ENCODE data around the gene DGKH. TPM values are rescaled to one million over a fixed set of nuclear protein-coding genes. Genes with fewer than 3 reads are reported as not detected.
A peak's percentile ranks its signal among the peaks of the same experiment; 100 is the strongest.

The DGKH gene
- total and polyA plus RNA-seq, 10 of the 15 experiments (the other 5 are each of a cell fraction or from before 2014, with no cell fraction given): 1.3 to 15.2 (median 7.3) TPM

DNA sequence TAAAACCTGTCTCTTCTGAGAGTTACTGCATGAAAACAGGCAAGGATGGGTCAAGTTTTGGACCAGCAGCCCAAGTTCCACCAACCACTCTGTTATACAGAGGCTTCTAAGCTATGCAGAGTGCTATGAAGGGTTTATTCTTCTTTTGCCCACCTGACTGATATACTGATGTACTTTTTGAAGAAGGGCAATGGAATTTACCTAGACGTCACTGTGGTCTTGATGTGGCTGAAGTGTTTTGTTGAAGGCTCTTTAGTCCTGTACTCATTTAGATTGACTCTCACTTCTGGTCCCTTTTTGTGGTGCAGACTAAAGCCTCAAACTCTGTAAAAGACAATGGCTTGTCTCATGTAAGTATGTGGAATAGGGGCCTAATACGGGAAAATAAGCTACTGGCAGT, 92.0 kb downstream of the DGKH start (continued):
- TF ChIP-seq HCFC1 (IDR thresholded peaks at IDR 0.05; ENCODE audit: low read length) (no peak), PRDM15 (CRISPR knock-in tag; IDR thresholded peaks at IDR 0.05) (no peak), SP1 (IDR thresholded peaks at IDR 0.05; ENCODE audit: low read depth, low read length) (no peak), EZH2 (IDR thresholded peaks at IDR 0.05; ENCODE audit: borderline replicate concordance, control insufficient read depth, low read depth, low read length) (no peak), IKZF2 (IDR thresholded peaks at IDR 0.05) (no peak), ZBTB11 (CRISPR knock-in tag; IDR thresholded peaks at IDR 0.05) (no peak), TCF7 (IDR thresholded peaks at IDR 0.05; ENCODE audit: borderline replicate concordance) (peak; percentile 87), PAX5 (IDR thresholded peaks at IDR 0.05; ENCODE audit: borderline replicate concordance, low read depth, low read length) (no peak), RUNX3 (IDR thresholded peaks at IDR 0.05; ENCODE audit: low read length) (peak; percentile 92), CEBPB (IDR thresholded peaks at IDR 0.05; ENCODE audit: borderline replicate concordance in 1 of 2, low read depth in 2 of 2, low read length in 2 of 2) (no peak), ETV6 (conservative IDR thresholded peaks at IDR 0.05 in 1 of 2, IDR thresholded peaks at IDR 0.05 in 1 of 2; ENCODE audit: borderline replicate concordance in 1 of 2, low read depth in 1 of 2) (no peak), MXI1 (IDR thresholded peaks at IDR 0.05; ENCODE audit: low read depth, low read length) (no peak), CBFB (IDR thresholded peaks at IDR 0.05; ENCODE audit: low read depth) (0 out of 2 replicates have a peak, but pooled peaks have one; percentile 53), POU2F2 (IDR thresholded peaks at IDR 0.05; ENCODE audit: borderline replicate concordance, low read depth, low read length) (peak; percentile 18; the same call in 1 of the 3 replicates), IRF3 (IDR thresholded peaks at IDR 0.05) (no peak), MTA2 (IDR thresholded peaks at IDR 0.05; ENCODE audit: low read depth) (peak; percentile 63), JUND (IDR thresholded peaks at IDR 0.05; ENCODE audit: low read depth, low read length) (no peak), CREM (IDR thresholded peaks at IDR 0.05; ENCODE audit: low read depth) (peak; percentile 86), NFIC (IDR thresholded peaks at IDR 0.05; ENCODE audit: low read depth, low read length) (peak; percentile 56; the same call in 1 of the 2 replicates), EP300 (IDR thresholded peaks at IDR 0.05; ENCODE audit: borderline replicate concordance in 1 of 2, control insufficient read depth in 1 of 2, low read depth in 2 of 2, low read length in 2 of 2) (peak; percentile 28 to 47; a peak in 1 of 4 replicates)
- TF ChIP-seq, protein P1, sequence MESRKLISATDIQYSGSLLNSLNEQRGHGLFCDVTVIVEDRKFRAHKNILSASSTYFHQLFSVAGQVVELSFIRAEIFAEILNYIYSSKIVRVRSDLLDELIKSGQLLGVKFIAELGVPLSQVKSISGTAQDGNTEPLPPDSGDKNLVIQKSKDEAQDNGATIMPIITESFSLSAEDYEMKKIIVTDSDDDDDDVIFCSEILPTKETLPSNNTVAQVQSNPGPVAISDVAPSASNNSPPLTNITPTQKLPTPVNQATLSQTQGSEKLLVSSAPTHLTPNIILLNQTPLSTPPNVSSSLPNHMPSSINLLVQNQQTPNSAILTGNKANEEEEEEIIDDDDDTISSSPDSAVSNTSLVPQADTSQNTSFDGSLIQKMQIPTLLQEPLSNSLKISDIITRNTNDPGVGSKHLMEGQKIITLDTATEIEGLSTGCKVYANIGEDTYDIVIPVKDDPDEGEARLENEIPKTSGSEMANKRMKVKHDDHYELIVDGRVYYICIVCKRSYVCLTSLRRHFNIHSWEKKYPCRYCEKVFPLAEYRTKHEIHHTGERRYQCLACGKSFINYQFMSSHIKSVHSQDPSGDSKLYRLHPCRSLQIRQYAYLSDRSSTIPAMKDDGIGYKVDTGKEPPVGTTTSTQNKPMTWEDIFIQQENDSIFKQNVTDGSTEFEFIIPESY (IDR thresholded peaks at IDR 0.05): no peak
